Fibroblast of peridontal ligament (primary cell): Measurements from ENCODE around the gene CCDC9B.
A peak's percentile ranks its signal among the peaks of the same experiment; 100 is the strongest.

Experiments used
- DNase-seq: peaks from one replicate; pipeline ENCODE4 v3.0.0-alpha.2; 2010; ENCODE audit errors: extremely low read depth

Gene CCDC9B

DNA sequence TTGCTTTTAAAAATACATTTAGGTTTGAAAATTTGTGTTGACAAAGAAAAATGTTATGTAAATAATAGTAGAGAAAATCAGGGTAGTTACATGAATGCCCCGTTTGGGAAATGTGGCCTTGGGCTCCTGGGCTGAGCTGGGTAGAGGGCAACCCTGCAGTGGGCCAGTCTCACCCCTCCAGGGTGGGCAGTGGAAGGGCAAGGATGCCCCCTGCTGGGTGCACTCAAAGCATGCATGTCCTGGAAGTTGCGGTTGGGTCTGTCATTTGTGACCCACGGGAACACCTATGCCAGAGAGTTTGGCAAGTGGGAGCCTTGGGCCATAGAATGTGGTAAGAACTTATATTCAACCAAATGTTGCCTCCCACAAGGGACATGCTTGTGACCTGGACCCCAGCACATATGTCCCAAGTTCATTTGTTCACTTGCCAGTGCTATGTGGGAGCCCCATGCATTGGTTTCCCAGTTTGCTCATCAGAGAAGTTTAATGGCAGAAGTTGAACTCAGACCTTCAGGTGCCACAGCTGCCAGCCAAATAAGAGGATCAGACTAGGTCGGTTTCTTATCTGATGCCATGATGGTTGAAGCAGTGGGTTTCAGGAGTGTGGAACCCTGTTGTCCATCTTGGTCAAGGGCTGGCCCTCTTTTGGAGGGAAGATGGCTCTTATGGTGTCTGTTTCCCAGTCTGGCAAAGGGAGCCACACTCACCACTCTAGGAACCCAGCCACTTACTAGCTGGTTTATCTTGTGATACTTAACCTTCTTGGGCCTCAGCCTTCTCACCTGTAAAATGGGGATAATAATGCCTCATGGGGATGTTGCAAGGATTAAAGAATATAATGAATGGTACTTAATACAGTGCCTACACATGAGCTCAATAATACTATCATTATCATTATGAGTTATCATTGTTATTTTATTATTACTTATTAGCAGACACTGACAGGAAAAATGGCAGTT lies 30.5 kb downstream of the CCDC9B start:
- peak; percentile 23 for DNase-seq

- DNase-seq, result no peak
Measured at GRCh38 chr15:40309344-40309862, 31.3 kb downstream of the CCDC9B start.

GRCh38 chr15:40307421-40308211 lies 33.1 kb downstream of the CCDC9B start, which contains the start of gene PLCB2:
PLCB2 (minus strand) TSS chr15:40307935; CDS start chr15:40307672, 263 bp downstream.
- DNase-seq, result no peak

DNA sequence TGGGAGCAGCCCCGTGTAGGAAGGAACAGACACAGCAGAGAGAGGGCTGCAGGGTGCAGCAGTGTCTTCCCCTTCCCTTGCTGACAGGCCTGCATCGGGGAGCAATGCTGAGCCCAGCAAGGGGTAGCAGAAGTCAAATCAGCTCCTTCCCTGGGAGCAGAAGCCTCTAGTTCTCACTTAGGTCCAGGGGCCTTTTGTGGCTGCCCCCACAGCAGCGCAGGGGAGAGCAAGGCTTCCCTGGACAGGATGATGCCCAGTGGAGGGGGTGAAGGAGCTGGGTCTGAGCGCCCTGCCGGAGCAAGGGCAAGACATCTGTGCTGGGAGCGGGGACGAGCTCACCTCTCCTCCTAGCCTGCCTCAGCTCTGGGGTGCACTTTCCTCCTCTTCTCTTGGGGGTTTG lies 33.8 kb downstream of the CCDC9B start:
- no peak for DNase-seq

GRCh38 chr15:40306371-40306770 lies 34.4 kb downstream of the CCDC9B start:
- DNase-seq, result no peak

DNA sequence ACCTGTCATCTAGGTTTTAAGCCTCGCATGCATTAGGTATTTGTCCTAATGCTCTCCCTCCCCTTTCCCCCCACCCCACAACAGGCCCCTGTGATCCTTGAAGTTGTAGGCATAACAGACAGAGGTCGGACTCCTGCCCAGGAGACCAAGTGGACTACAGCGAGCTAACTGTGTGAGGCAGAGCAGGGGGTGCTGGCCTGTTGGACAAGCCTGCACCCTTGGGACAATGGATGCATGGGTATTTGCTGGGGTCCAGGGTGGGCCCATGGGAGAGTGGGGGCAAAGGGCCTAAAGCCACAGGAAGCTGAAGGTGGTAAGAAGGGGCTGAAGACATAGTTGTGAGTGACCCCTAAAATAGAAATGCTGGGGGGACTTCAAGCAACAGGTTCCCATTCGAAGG lies 35.5 kb downstream of the CCDC9B start:
- DNase-seq, result no peak

DNA sequence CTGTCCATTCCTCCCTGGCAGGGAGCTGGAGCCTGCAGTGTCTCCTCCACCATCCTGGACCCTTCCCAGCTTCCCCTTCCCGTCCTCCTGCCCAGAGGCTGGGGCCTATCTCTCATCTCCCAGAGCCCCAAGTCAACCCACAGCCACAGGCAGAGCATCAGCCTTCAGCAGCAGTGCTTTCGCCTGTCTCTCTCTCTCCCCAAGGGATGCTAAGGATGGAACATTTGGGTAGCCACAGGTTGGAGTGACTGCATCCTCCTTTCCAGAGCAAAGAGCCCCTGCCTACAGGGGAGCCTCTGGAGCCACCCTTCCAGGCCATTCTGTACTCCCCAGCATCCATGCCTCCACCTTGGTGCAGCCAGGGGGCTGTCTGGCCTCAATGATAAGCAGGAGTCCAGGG lies 37.2 kb downstream of the CCDC9B start:
- DNase-seq, result no peak

DNA sequence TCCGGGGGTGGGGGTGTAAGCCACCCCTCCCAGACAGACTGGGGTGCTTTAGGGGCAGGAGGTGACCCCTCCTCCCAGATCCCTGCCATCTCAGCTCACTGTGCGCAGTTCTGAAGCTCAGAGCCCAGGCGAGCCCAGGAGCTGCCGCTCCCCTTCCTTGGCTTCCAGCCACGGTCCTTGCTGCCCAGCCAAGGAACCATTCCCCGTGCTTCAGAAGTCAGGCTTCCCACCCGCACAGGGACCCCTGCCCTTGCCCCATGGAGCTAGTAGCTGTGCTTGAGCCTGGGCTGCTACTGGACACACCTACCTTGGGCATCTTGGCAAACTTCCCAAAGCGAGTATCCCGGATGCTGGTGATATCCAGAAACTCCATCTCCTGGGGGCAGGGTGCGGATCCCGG lies 37.8 kb downstream of the CCDC9B start:
- DNase-seq, result no peak

- DNase-seq, result no peak
Measured at GRCh38 chr15:40302288-40302886, 38.4 kb downstream of the CCDC9B start.

DNA sequence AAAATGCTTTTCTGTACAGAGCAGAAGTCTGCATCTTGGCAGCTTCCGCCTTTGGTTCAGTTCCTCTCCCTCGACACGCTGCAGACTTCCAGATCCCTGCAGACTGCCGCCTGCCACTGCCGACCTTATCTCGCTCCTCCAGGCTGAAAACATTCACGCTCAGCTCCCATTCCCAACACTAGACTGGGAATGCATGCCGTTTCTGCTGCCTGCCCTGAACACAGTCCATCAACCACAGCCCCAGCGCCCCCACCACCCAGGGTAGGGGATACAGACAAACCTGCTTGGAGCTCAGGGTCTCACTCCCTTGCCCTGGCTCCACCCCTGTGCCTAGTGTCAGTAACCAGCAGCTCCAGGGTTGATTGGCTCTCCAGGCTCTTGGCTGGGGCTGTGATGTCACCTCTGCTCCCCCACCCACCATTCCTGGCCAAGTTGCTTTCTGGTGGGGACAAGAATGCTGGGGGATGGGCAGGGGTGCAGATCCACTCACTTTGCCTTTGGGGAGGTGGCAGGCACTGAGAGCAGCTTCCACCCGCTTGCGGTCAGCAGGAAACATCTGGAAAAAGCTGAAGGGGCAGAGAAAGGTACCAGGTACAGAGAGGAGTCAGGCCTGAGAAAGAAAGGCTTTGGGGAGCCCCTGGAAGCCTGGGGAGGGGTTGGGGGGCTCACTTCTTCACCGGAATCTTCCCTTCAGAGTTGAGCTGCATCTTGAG lies 39.1 kb downstream of the CCDC9B start:
- no peak for DNase-seq

DNA sequence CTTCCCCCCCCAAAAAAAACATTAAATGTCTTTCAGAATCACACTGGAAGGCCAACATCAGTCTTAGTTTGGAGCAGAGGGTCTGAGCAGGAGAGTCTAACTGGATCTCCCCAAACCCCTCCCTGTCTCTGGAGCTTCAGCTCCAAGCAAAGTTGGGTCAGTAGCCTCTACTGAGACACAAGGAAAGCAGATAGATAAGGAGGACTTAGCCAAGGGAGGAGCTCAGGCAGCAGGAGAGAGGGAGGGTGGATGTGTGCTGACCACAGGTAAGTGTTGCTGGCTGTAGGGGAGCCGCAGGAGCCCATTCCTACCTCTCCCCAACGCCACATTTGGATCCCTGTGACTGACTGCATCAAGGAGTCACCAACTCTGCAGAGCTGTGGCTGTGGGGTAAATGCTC lies 40.0 kb downstream of the CCDC9B start:
- no peak for DNase-seq

DNA sequence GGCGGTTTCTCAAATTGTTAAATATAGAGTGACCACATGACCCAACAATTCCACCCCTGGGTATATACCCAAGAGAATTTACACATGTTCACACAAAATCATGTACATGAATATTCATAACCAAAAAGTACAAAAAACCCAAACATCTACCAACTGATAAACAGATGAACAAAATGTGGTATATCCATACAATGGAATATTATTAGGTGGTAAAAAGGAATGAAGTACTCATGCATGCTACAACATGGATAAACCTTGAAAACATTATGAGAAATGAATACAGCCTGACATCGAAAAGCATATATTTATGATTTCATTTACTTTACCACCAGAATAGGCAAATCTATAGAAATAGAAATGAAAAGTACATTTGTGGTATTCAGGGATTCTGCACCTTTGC lies 40.4 kb downstream of the CCDC9B start:
- no peak for DNase-seq

DNA sequence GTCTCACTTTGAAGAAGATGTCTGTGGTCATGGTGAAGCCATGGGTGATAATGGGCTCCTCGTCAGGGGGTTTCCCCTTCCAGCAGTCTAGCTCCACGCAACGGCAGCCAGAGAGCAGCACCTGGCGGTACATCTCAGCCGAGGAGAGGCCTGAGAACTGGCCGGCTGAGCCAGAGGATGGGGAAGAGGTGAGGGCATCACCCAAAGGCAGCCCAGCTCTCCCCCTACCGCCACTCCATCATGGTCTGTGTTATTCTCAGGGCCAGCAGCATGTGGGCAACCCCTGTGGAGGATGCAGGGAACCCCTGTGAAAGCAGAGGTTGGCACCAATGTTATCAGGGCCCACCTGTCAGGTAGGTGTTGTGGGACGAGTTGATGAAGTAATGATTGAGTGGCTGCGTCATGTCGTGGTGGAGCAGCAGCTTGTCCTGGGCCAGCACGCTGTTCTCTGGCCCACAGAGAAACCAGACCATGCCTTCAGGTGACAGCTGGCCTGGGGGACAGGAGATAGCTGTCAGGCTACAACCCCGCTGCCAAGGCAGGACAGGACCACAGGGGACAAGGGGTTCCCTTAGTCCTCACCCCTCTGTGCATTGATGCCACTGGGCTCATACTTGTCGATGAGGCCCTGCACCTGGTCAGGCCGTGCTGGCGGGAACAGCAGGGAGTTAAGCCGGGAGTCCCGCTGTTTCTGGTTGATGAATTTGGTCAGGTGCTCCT lies 42.4 kb downstream of the CCDC9B start:
- DNase-seq, result no peak

GRCh38 chr15:40297356-40297755 lies 43.4 kb downstream of the CCDC9B start:
- DNase-seq, result no peak

DNA sequence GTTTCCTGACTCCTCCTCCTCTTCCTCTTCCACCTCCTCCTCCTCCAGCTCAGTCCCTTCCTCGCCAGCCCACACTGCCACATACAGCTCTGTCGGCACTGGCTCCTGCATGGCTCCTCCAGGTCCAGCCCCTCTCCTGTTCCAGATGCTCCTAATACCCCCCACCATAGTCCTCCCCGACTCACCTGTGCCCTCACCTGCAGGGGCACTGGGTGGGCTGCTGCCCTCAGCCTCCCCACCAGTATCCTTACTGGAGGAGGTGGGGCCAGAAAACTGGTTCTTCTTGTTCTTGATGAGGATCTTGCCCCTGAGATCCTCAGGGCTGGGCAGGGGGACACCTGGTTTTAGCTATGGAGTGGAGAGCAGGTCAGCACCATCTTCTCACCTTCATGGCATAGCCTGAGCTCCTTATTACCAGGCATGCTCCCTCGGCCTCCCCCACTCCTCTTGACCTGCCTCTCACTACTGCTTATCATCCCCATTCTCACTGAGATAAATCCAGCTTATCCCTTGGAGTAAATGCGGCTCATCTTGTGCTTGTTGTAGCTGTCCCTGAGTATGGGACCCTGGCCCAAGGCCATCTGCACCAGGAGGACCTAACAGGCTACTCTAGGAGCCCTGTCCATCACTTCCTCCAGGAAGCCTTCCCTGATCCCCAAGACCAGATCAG lies 44.0 kb downstream of the CCDC9B start:
- no peak for DNase-seq

DNA sequence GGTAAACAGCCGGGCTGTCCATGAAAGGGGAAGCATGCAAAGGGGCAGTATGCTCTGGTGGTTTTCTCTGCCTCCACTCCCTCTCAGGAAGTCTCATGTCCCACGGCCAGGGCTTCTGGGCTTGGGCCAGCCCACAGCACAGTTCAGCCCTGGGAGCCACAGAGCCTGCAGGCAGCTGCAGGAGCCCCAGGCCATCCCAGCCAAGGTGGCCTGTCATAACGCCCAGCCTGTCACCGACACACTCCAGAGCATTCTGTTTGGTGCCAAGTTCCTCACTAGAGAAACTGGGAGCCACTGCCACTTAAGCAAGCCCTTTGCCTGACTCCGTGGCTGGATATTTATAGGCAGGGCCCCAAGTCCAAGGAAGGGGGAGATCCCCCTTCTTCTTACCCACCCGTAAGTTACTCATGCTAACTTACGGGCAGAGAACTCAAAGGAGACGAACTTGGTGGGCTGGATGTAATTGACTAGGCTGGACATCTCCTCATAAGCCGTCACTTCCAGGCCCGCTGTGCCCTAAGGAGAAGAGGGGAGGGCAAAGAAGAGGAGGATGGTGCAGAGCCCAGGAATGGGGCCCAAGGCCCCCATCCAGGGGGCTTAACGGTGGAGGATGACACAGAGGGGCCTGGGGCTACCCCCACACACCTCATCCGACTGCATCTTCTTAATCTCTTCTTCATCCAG lies 44.7 kb downstream of the CCDC9B start:
- DNase-seq, result no peak

- no peak for DNase-seq
Measured at GRCh38 chr15:40295297-40295696, 45.4 kb downstream of the CCDC9B start.

GRCh38 chr15:40293905-40294895 lies 46.5 kb downstream of the CCDC9B start:
- no peak for DNase-seq
